Transverse colon (tissue), 4 donors: ENCODE results near the gene DNAAF5. TPM values are rescaled to one million over a fixed set of nuclear protein-coding genes. Genes with fewer than 3 reads are reported as not detected.

ENCODE experiments used
- DNase-seq: peaks from one replicate; pipeline ENCODE4 v3.0.0-alpha.2; 2019
- H3K27ac ChIP-seq, 4 donors: fragments of 200-600 bp; sonication (generic); 2 replicates each; pipeline ENCODE4 v1.5.1; 2016 to 2018; ENCODE audit warnings: inconsistent platforms in 4 of 4
- H3K27me3 ChIP-seq: fragments of 200-600 bp; sonication (generic); 2 replicates; pipeline ENCODE4 v1.5.1; 2017; ENCODE audit warnings: inconsistent platforms
- H3K36me3 ChIP-seq, 4 donors: fragments of 200-600 bp; sonication (generic); 2 replicates each; pipeline ENCODE4 v1.5.1; 2017 to 2019; ENCODE audit warnings: inconsistent platforms in 4 of 4
- H3K4me1 ChIP-seq, 4 donors: fragments of 200-600 bp; sonication (generic); 2 replicates each; pipeline ENCODE4 v1.5.1; 2017 to 2020; ENCODE audit warnings: inconsistent platforms in 4 of 4
- H3K4me3 ChIP-seq, 4 donors: fragments of 200-600 bp; sonication (generic); 1 replicate in 1 of 4; 2 replicates in 3 of 4; pipeline versions ENCODE4 v1.5.1 to v1.6.1; 2017 to 2019; ENCODE audit warnings: inconsistent platforms in 4 of 4
- H3K9me3 ChIP-seq, 2 donors: fragments of 200-600 bp; sonication (generic); 2 replicates each; pipeline ENCODE4 v1.5.1; 2017 to 2019; ENCODE audit warnings: inconsistent platforms in 2 of 2
- CTCF ChIP-seq, 5 experiments: fragments of 200-600 bp in 3 of 5; fragments of 450-650 bp in 2 of 5; sonication (generic) in 3 of 5; IDR thresholded peaks; 1 replicate in 2 of 5; 2 replicates in 3 of 5; pipeline ENCODE4 v1.5.1; 2016 to 2017; ENCODE audit warnings: antibody characterized with exemption in 5 of 5, inconsistent platforms in 3 of 5, mild to moderate bottlenecking in 2 of 5, moderate library complexity in 1 of 5
- EP300 ChIP-seq: sonication (generic); formaldehyde crosslinking; IDR thresholded peaks from one replicate; pipeline ENCODE4 v1.6.1; 2017; ENCODE audit warnings: antibody characterized with exemption, low read depth
- POLR2A ChIP-seq: fragments of 450-650 bp; IDR thresholded peaks from one replicate; pipeline ENCODE4 v1.6.1; 2016; ENCODE audit warnings: antibody characterized with exemption, mild to moderate bottlenecking, moderate library complexity
- POLR2AphosphoS5 ChIP-seq, 3 donors: sonication (generic); formaldehyde crosslinking; IDR thresholded peaks; one replicate each; pipeline ENCODE4 v1.6.1; 2016; ENCODE audit warnings: antibody characterized with exemption in 3 of 3
- WGBS, 2 donors: methylation state at CpG; one replicate each; pipeline ENCODE4 v1.1.5; 2018; ENCODE audit warnings: low coverage in 1 of 2; 5-methylcytosine and 5-hydroxymethylcytosine counted together
- in situ Hi-C, 4 donors: fragments of 200-750 bp; cut with MboI; loops; one replicate each; pipeline versions ENCODE4 v1.15.0 to v1.15.1; 2017; ENCODE audit warnings: low sequenced_read_pairs in 3 of 4, low pct_ligation_motif_present in 1 of 4, low pct_unique_long_range_greater_than_20kb in 1 of 4
- intact Hi-C: fragments of 100-400 bp; cut with DNase I; formaldehyde crosslinking; loops from one replicate; pipeline ENCODE4 v1.15.1; 2023; ENCODE audit warnings: low total_unique reads
- total RNA-seq, 4 donors: library from RNA; depleted of rRNA; stranded (reverse); fragments of >200 nt; gene quantifications; one replicate each; pipeline ENCODE4 v1.1.0, GENCODE V29; 2016

Gene DNAAF5
- total RNA-seq, 4 donors from 2014 or later: 20.5 to 97.3 (median 34.6) TPM

GRCh38 chr7:728602-729001 is 2.1 kb downstream of the DNAAF5 start:
- Histone ChIP-seq H3K27me3 (no peaks in the 10 kb centered on the region), H3K9me3 (no peaks in the 10 kb centered on the region), H3K27ac (no peak overlapping the region), H3K4me1 (peaks cover 0 to 49% (median 27%) of the 10 kb centered on the region in 4 donors), H3K4me3 (no peak overlapping the region), H3K36me3 (peaks cover 0 to 5% (median 0%) of the 10 kb centered on the region in 4 donors)
- 80 to 88% methylated on average over 1 to 9 of the region's 9 CpGs for WGBS, 2 donors
- TF ChIP-seq POLR2AphosphoS5 (IDR thresholded peaks at IDR 0.05) (no peak), POLR2A (no peak), EP300 (no peak), CTCF (IDR thresholded peaks at IDR 0.05) (no peak)
- in situ Hi-C loops: no loop called here
- intact Hi-C loops: loop anchor here (10.0 kb wide), 1 partner anchor 214 kb away; the partner anchor contains the start of gene PDGFA
- DNase-seq: no peak

GRCh38 chr7:729140-730000 is 2.9 kb downstream of the DNAAF5 start:
- peaks cover 0 to 6% (median 3%) of the 10 kb centered on the region in 4 donors for H3K36me3 ChIP-seq
- intact Hi-C loops: loop anchor here (10.0 kb wide), 1 partner anchor 215 kb away; the partner anchor contains the start of gene PDGFA

GRCh38 chr7:730501-731439 is 4.3 kb downstream of the DNAAF5 start:
- TF ChIP-seq CTCF (IDR thresholded peaks at IDR 0.05) (no peak), POLR2A (no peak), EP300 (no peak), POLR2AphosphoS5 (IDR thresholded peaks at IDR 0.05) (no peak)
- DNase-seq: no peak
- WGBS, 2 donors: 52 to 88% methylated on average over 6 to 22 of the region's 23 CpGs
- Histone ChIP-seq H3K27ac (peak overlapping the region in 2 of 4 donors; percentile 39 to 71), H3K9me3 (no peaks in the 10 kb centered on the region), H3K4me3 (no peak overlapping the region), H3K27me3 (no peaks in the 10 kb centered on the region), H3K36me3 (peaks cover 0 to 11% (median 3%) of the 10 kb centered on the region in 4 donors), H3K4me1 (peaks cover 0 to 42% (median 26%) of the 10 kb centered on the region in 4 donors)
- in situ Hi-C loops (no loop called here), intact Hi-C loops (no loop called here)

More at GRCh38 chr7:729140-730000, 2.9 kb downstream of the DNAAF5 start:
- H3K4me3 ChIP-seq: no peak overlapping the region
- TF ChIP-seq EP300 (no peak), POLR2A (no peak), CTCF (IDR thresholded peaks at IDR 0.05) (no peak), POLR2AphosphoS5 (IDR thresholded peaks at IDR 0.05) (no peak)
- H3K27me3 ChIP-seq: no peaks in the 10 kb centered on the region
- H3K27ac ChIP-seq: no peak overlapping the region
- no peak for DNase-seq
- peaks cover 0 to 49% (median 27%) of the 10 kb centered on the region in 4 donors for H3K4me1 ChIP-seq
- H3K9me3 ChIP-seq: no peaks in the 10 kb centered on the region
- WGBS, 2 donors: 92% methylated on average over 11 to 29 of the region's 29 CpGs
- in situ Hi-C loops: no loop called here
